ENCODE results near the gene BPIFB6. TPM values are rescaled to one million over a fixed set of nuclear protein-coding genes. Genes with fewer than 3 reads are reported as not detected.

BPIFB6 gene
- total RNA-seq, 1 experiment from 2014 or later: not detected

- Mint-ChIP-seq H3K9me3 (no peaks in the 10 kb centered on the region), H3K36me3 (no peaks in the 10 kb centered on the region), H3K4me3 (no peak overlapping the region), H3K4me1 (no peaks in the 10 kb centered on the region), H3K27me3 (ENCODE audit: low read depth) (no peaks in the 10 kb centered on the region), H3K27ac (no peak overlapping the region)
- ChIA-PET POLR2A (no interaction called here), CTCF (interaction anchor here (0.6 kb wide), 1 partner anchor 80 kb away, joined by 4 read pairs; no protein-coding TSS in a partner anchor)
- ATAC-seq: no peak
- no peak for DNase-seq (ENCODE audit: low spot score)
- TF ChIP-seq ZNF396 (CRISPR knock-in tag; IDR thresholded peaks at IDR 0.05; ENCODE audit: borderline replicate concordance) (no peak), CDX4 (CRISPR knock-in tag; IDR thresholded peaks at IDR 0.05; ENCODE audit: borderline replicate concordance) (no peak), ZNF219 (CRISPR knock-in tag; IDR thresholded peaks at IDR 0.05; ENCODE audit: borderline replicate concordance) (no peak), E2F5 (CRISPR knock-in tag; IDR thresholded peaks at IDR 0.05) (no peak), CBFB (CRISPR knock-in tag; IDR thresholded peaks at IDR 0.05; ENCODE audit: low read depth) (no peak)
Measured at GRCh38 chr20:32991792-32992641, 39.4 kb upstream of the BPIFB6 start.

- CTCF ChIA-PET: interaction anchor here (1.4 to 4.1 kb wide), 2 partner anchors 12 to 85 kb away, joined by 3 to 51 read pairs; partner anchors contain the start of gene SUN5
- Mint-ChIP-seq H3K9me3 (no peaks in the 10 kb centered on the region), H3K4me1 (no peaks in the 10 kb centered on the region), H3K27ac (no peak overlapping the region), H3K36me3 (no peaks in the 10 kb centered on the region), H3K27me3 (ENCODE audit: low read depth) (no peaks in the 10 kb centered on the region), H3K4me3 (no peak overlapping the region)
- POLR2A ChIA-PET: no interaction called here
- no peak for TF ChIP-seq ESRRA (CRISPR knock-in tag; IDR thresholded peaks at IDR 0.05; ENCODE audit: borderline replicate concordance)
- no peak for TF ChIP-seq ZNF281 (CRISPR knock-in tag; IDR thresholded peaks at IDR 0.05)
- no peak for TF ChIP-seq NR3C1 (CRISPR knock-in tag; conservative IDR thresholded peaks at IDR 0.05; ENCODE audit: low read depth)
- TF ChIP-seq SMAD4 (CRISPR knock-in tag; IDR thresholded peaks at IDR 0.05): no peak
- TF ChIP-seq ZNF263 (CRISPR knock-in tag; IDR thresholded peaks at IDR 0.05; ENCODE audit: low read depth): no peak
- no peak for TF ChIP-seq ZNF425 (CRISPR knock-in tag; conservative IDR thresholded peaks at IDR 0.05)
- TF ChIP-seq CREM (CRISPR knock-in tag; IDR thresholded peaks at IDR 0.05): no peak
- TF ChIP-seq MLX (CRISPR knock-in tag; IDR thresholded peaks at IDR 0.05): no peak
- TF ChIP-seq ZNF138 (CRISPR knock-in tag; conservative IDR thresholded peaks at IDR 0.05): no peak
- ATAC-seq: no peak
- DNase-seq (ENCODE audit: low spot score): no peak
Measured at GRCh38 chr20:32993496-32994050, 37.9 kb upstream of the BPIFB6 start.
